Transverse colon (tissue), 4 donors: ENCODE measurements around the gene CRMP1. TPM values are rescaled to one million over a fixed set of nuclear protein-coding genes. Genes with fewer than 3 reads are reported as not detected.

Experiments
- DNase-seq: peaks from one replicate; pipeline ENCODE4 v3.0.0-alpha.2; 2019
- H3K27ac ChIP-seq, 4 donors: fragments of 200-600 bp; sonication (generic); 2 replicates each; pipeline ENCODE4 v1.5.1; 2016 to 2018; ENCODE audit warnings: inconsistent platforms in 4 of 4
- H3K27me3 ChIP-seq: fragments of 200-600 bp; sonication (generic); 2 replicates; pipeline ENCODE4 v1.5.1; 2017; ENCODE audit warnings: inconsistent platforms
- H3K36me3 ChIP-seq, 4 donors: fragments of 200-600 bp; sonication (generic); 2 replicates each; pipeline ENCODE4 v1.5.1; 2017 to 2019; ENCODE audit warnings: inconsistent platforms in 4 of 4
- H3K4me1 ChIP-seq, 4 donors: fragments of 200-600 bp; sonication (generic); 2 replicates each; pipeline ENCODE4 v1.5.1; 2017 to 2020; ENCODE audit warnings: inconsistent platforms in 4 of 4
- H3K4me3 ChIP-seq, 4 donors: fragments of 200-600 bp; sonication (generic); 1 replicate in 1 of 4; 2 replicates in 3 of 4; pipeline versions ENCODE4 v1.5.1 to v1.6.1; 2017 to 2019; ENCODE audit warnings: inconsistent platforms in 4 of 4
- H3K9me3 ChIP-seq, 2 donors: fragments of 200-600 bp; sonication (generic); 2 replicates each; pipeline ENCODE4 v1.5.1; 2017 to 2019; ENCODE audit warnings: inconsistent platforms in 2 of 2
- CTCF ChIP-seq, 5 experiments: fragments of 200-600 bp in 3 of 5; fragments of 450-650 bp in 2 of 5; sonication (generic) in 3 of 5; IDR thresholded peaks; 1 replicate in 2 of 5; 2 replicates in 3 of 5; pipeline ENCODE4 v1.5.1; 2016 to 2017; ENCODE audit warnings: antibody characterized with exemption in 5 of 5, inconsistent platforms in 3 of 5, mild to moderate bottlenecking in 2 of 5, moderate library complexity in 1 of 5
- EP300 ChIP-seq: sonication (generic); formaldehyde crosslinking; IDR thresholded peaks from one replicate; pipeline ENCODE4 v1.6.1; 2017; ENCODE audit warnings: antibody characterized with exemption, low read depth
- POLR2A ChIP-seq: fragments of 450-650 bp; IDR thresholded peaks from one replicate; pipeline ENCODE4 v1.6.1; 2016; ENCODE audit warnings: antibody characterized with exemption, mild to moderate bottlenecking, moderate library complexity
- POLR2AphosphoS5 ChIP-seq, 3 donors: sonication (generic); formaldehyde crosslinking; IDR thresholded peaks; one replicate each; pipeline ENCODE4 v1.6.1; 2016; ENCODE audit warnings: antibody characterized with exemption in 3 of 3
- WGBS, 2 donors: methylation state at CpG; one replicate each; pipeline ENCODE4 v1.1.5; 2018; ENCODE audit warnings: low coverage in 1 of 2; 5-methylcytosine and 5-hydroxymethylcytosine counted together
- in situ Hi-C, 4 donors: fragments of 200-750 bp; cut with MboI; loops; one replicate each; pipeline versions ENCODE4 v1.15.0 to v1.15.1; 2017; ENCODE audit warnings: low sequenced_read_pairs in 3 of 4, low pct_ligation_motif_present in 1 of 4, low pct_unique_long_range_greater_than_20kb in 1 of 4
- intact Hi-C: fragments of 100-400 bp; cut with DNase I; formaldehyde crosslinking; loops from one replicate; pipeline ENCODE4 v1.15.1; 2023; ENCODE audit warnings: low total_unique reads
- total RNA-seq, 4 donors: library from RNA; depleted of rRNA; stranded (reverse); fragments of >200 nt; gene quantifications; one replicate each; pipeline ENCODE4 v1.1.0, GENCODE V29; 2016

Gene CRMP1
- total RNA-seq, 4 donors from 2014 or later = 0.55 to 3.0 (median 2.1) TPM; not detected in 1

DNA sequence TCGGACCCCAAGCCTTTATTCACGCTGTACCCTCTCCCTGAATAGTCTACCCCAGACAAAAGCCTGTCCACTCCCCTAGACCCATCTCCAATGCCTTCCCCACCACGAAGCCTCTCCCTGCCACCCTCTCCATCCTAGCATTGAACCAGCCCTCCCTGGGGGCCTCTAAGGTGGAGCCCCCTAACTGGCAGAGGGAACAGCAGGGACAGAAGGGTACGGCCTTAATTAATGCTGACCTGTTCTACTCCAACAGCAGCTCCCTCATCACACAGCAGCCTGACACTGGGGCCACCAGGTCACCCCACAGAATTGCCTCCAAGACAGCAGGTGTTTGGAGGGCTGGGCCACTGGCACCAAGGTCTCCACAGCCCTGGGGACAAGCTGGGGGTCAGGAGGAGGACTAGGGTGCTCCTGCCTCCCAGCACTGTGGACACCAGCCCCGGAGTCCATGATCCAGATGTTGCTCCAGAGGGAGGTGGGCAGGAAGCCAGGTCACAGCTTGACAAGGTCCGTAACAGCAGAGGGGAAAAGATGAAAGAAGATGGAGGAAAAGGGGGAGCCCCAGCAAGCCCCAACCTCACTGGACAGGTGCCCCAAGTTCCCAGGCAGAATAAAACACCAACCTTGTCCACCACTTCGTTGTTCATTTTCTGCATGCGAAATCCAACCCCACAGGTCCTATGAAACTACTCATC is 3.7 kb downstream of the CRMP1 start:
- H3K9me3 ChIP-seq = no peaks in the 10 kb centered on the region
- H3K4me3 ChIP-seq = no peak overlapping the region
- peaks cover 84% of the 10 kb centered on the region for H3K27me3 ChIP-seq
- H3K4me1 ChIP-seq = peaks cover 0 to 26% (median 15%) of the 10 kb centered on the region in 4 donors
- no peak for DNase-seq
- H3K27ac ChIP-seq = no peak overlapping the region
- TF ChIP-seq CTCF (IDR thresholded peaks at IDR 0.05) = no peak
- no peak for TF ChIP-seq POLR2A
- TF ChIP-seq POLR2AphosphoS5 (IDR thresholded peaks at IDR 0.05) = no peak
- no peak for TF ChIP-seq EP300
- no peaks in the 10 kb centered on the region for H3K36me3 ChIP-seq
- WGBS, 2 donors = 4 to 17% methylated on average over 3 to 8 of the region's 8 CpGs
- intact Hi-C loops = no loop called here
- in situ Hi-C loops = no loop called here

DNA sequence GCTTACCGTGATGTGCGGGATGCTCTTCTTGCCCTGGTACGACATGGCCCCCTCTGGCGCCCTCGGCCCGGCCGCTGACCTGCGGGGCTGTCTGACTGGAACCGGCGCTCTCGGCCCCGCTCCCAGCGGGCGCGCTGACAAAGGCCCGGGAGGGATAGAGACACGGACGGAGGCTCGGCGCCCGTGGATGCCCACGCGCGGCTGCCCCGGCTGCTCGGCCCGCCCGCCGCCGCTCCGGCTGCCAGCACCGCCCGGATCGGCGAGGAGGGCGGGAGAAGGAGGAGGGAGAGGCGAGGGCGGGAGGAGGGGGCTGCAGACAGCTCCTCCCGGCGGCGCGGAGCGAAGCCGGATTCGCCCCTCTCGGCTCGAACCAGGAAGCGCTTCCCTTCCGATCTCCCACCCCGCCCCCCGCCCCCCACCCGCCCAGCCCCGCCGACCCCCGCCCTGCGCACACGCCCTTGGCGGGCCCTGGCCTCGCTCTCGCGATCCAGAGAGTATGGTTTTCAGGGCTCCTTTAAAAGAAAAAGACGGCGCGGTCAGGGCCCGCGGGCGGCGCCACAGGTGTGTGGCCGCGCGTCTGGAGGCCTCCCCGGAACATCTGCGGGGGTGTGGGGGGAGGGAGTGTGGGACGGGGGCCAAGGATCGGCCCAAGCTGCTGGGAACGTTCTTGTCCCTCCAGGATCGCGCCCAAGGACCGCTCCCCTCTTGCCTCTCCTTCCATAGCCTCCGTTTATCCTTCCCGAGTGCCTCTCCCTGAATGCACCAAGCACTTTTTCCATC is 4.5 kb downstream of the CRMP1 start:
- peaks cover 76% of the 10 kb centered on the region for H3K27me3 ChIP-seq
- DNase-seq = no peak
- H3K9me3 ChIP-seq = no peaks in the 10 kb centered on the region
- 0 to 3% methylated on average over 5 to 39 of the region's 81 CpGs for WGBS, 2 donors
- intact Hi-C loops (no loop called here), in situ Hi-C loops (no loop called here)
- TF ChIP-seq EP300 (no peak), POLR2A (no peak), CTCF (IDR thresholded peaks at IDR 0.05) (no peak), POLR2AphosphoS5 (IDR thresholded peaks at IDR 0.05) (no peak)
- peaks cover 0 to 26% (median 15%) of the 10 kb centered on the region in 4 donors for H3K4me1 ChIP-seq
- peak overlapping the region; percentile 15 to 49 (median 28) for H3K4me3 ChIP-seq
- no peaks in the 10 kb centered on the region for H3K36me3 ChIP-seq
- no peak overlapping the region for H3K27ac ChIP-seq

DNA sequence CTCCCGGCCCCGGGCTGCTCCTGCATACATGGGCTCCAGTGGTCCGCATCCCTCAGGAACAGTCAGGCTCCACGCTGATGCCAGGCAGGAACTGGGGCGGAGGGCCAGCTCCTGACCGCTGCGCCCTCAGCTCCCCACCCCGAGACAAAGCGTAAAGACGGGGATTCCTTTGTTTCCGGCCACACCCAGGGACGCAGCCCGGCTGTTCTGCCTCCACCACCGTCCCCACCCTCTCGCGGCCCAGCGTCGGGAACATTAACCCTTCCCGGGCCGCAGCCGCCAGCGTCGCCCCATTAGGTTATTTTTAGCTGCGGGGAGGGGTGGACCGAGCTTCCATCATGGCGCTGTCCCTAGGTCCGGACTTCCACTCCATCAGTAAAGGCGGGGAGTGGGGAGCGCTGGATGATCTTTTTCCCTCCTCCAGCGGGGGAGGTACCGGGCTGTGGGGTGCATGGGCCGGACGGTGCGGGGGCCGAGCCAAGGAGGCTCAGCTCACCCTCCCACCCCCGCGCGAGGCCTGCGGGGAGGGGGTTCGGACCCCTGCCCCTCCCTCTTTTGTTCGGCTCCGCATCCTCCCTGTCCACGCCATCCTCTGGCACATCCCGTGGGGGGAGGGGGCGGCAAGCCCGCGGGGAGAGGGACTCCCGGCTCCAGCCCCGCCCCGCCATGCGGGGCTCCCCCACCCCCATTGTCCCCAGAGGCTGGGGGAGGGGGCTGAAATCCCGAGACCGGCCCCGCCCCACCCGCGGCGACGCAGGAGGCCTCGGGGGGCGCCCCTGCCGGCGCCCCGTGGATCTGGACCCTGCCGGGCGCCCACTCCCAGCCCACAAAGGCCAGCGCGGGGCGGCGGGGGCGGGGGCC is 5.3 kb downstream of the CRMP1 start:
- in situ Hi-C loops (no loop called here), intact Hi-C loops (no loop called here)
- no peak for DNase-seq
- no peak for TF ChIP-seq POLR2A
- no peak for TF ChIP-seq EP300
- no peak for TF ChIP-seq CTCF (IDR thresholded peaks at IDR 0.05)
- TF ChIP-seq POLR2AphosphoS5 (IDR thresholded peaks at IDR 0.05) = no peak
- Histone ChIP-seq H3K9me3 (no peaks in the 10 kb centered on the region), H3K4me3 (peak overlapping the region; percentile 15 to 49 (median 28)), H3K4me1 (peaks cover 0 to 26% (median 15%) of the 10 kb centered on the region in 4 donors), H3K36me3 (no peaks in the 10 kb centered on the region), H3K27me3 (peaks cover 70% of the 10 kb centered on the region), H3K27ac (no peak overlapping the region)
- WGBS, 2 donors = 5% methylated on average over 4 to 63 of the region's 70 CpGs

GRCh38 chr4:5887011-5887360 is 5.9 kb downstream of the CRMP1 start:
- intact Hi-C loops = no loop called here
- Histone ChIP-seq H3K27ac (no peak overlapping the region), H3K4me1 (peaks cover 0 to 26% (median 15%) of the 10 kb centered on the region in 4 donors), H3K9me3 (no peaks in the 10 kb centered on the region), H3K36me3 (no peaks in the 10 kb centered on the region), H3K4me3 (peak overlapping the region in 1 of 4 donors; percentile 49), H3K27me3 (peaks cover 64% of the 10 kb centered on the region)
- TF ChIP-seq POLR2AphosphoS5 (IDR thresholded peaks at IDR 0.05) = no peak
- no peak for TF ChIP-seq EP300
- no peak for TF ChIP-seq CTCF (IDR thresholded peaks at IDR 0.05)
- no peak for TF ChIP-seq POLR2A
- DNase-seq = no peak
- WGBS, 2 donors = 13% methylated on average over 6 of the region's 8 CpGs; no CpG with 5 or more reads in 1 of the 2 donors
- in situ Hi-C loops = no loop called here
